NCI-H510A (cell line): ENCODE results near the gene TAP1.
A peak's percentile ranks its signal among the peaks of the same experiment; 100 is the strongest.
"Not testable (repeated sequence)": the region's sequence is repeated elsewhere in the genome, so short reads cannot be mapped to it uniquely, and the experiment has no call there.

Source experiments
- DNase-seq: peaks from one replicate; lab custom pipeline; 2025; lab: John Stamatoyannopoulos, UW

Gene TAP1, protein sequence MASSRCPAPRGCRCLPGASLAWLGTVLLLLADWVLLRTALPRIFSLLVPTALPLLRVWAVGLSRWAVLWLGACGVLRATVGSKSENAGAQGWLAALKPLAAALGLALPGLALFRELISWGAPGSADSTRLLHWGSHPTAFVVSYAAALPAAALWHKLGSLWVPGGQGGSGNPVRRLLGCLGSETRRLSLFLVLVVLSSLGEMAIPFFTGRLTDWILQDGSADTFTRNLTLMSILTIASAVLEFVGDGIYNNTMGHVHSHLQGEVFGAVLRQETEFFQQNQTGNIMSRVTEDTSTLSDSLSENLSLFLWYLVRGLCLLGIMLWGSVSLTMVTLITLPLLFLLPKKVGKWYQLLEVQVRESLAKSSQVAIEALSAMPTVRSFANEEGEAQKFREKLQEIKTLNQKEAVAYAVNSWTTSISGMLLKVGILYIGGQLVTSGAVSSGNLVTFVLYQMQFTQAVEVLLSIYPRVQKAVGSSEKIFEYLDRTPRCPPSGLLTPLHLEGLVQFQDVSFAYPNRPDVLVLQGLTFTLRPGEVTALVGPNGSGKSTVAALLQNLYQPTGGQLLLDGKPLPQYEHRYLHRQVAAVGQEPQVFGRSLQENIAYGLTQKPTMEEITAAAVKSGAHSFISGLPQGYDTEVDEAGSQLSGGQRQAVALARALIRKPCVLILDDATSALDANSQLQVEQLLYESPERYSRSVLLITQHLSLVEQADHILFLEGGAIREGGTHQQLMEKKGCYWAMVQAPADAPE

DNA sequence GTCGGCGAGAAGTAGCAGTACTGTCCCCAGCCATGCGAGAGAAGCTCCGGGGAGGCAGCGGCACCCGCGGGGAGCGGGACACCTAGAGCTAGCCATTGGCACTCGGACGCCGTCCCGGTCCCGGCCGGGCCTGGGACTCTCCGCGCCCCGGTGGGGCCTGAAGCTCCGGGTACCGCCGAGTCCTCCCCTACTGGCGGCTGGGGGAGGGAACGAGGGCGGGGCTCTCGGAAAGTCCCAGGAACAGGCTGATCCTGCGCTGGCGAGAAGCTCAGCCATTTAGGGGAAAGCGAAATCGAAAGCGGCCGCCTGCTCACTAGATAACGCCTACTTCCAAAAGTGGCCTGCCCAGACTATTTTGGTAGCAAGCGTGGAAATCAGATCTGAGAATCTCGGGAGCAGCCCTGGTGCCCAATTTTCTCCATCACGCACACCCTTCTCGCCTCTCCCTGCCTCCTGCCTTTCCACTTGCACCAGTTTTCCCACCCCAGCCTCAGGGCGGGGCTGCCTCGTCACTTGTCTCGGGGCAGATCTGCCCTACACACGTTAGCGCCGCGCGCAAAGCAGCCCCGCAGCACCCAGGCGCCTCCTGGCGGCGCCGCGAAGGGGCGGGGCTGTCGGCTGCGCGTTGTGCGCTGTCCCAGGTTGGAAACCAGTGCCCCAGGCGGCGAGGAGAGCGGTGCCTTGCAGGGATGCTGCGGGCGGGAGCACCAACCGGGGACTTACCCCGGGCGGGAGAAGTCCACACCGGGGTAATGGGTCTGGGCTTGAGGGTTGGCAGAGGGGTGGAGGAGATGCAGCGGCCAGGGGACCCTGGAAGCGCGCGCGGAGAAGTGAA is at the start of gene TAP1, which contains the start of gene PSMB9:
TSS of gene TAP1 (minus strand) at position 164 of the 835 bp plus-strand sequence. CDS start at position 96, 68 bp downstream.
TSS of gene PSMB9 (plus strand) at position 652 of the 835 bp plus-strand sequence. CDS start at position 690, 38 bp downstream.
- DNase-seq = peak; percentile 82

DNA sequence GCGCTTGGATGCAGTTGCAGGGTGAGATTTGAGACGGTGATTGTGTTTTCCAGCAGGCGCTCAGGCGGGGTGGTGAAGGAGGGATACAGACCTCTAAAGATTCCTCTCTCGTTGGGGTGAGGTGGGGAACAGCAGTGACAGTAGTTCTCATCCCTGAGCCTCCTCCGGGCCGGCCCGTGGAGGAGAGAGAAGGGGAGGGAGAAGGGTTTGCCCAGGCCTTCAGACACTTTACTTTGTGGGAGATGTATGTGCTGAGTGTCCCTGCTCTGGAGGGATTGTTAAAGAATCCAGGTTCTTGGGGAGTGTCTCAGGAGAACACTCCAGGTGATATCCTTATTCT is 41.5 kb upstream of the TAP1 start:
- no peak for DNase-seq

DNA sequence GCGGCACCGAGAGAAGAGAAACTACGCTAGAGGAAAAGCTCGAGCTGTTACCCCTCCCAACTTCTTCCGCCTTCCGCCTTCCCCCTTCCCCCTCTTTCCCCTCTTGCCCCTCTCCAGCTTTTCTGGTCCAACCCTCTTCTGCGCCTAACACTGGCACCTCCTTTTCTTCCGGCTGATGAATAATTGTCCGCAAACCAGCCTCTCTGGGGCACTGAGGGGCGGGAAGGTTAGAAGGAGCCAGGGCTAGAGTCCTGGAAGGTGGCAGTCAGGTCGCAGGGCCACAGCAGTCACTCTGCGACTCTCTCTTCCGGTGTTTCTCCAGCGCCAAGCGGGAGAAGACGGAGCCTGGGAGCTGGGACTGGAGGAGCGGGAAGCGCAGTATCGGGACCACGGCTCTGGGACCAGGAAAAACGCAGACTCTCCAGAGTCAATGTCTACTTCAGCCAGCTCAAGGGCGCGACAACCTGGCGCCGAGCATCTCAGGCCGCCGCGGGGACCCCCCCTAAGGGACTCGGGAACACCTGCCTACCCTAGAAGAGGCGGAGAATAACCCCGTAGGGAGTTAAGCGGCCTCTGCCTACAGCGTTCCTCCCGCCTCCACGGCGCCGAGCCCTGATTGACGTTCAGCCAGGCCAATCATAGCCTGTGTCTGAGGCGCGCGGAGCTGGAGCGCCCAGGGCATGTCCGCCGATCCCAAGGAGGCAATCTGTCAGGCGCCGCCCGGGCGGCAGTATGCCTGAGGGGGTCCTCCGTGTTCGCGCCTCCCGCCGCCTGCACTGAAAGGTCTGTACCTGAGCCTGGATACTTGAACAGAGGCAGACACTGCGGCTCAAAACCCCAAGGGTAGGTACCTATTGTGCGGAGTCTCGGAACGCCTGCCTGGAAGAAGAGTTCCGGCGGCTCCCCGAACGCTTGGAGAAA is 40.8 kb upstream of the TAP1 start:
- peak; percentile 89 for DNase-seq

DNA sequence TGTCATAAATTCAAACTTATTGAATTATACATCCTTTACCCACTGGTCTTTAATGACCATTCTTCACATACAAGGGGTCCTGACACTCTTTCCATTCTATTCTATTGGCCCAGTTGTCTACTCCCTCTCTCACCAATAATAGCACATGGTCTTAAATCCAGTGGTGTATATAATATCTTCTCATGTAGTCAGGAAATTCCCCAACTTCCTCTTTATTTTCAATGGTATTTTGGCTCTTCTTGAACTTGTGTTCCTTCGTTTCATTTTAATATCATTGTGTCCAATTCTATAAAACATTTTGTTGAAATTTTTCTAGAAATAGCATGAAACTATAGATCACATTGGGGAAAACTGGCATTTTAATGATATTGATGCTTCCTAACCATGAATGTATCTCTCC is 37.3 kb upstream of the TAP1 start:
- DNase-seq = no peak

DNA sequence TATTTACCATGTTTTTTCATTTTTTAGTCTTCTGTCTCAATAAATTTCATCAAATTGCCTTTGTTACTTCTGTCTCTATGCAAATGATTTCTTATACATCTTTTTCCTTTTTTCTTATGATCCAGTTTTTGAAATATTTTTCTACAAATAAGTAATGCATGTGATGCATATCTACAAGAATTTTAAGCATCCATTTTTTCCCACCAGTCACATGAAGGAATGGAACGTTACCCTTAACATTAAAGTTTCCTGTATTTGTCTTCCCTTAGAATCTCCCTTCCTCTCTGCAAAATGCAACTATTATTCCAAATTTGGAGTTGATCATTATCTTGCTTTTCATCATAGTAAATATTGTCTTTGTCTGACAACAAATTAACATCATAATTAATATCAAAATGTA is 36.0 kb upstream of the TAP1 start:
- no peak for DNase-seq

DNA sequence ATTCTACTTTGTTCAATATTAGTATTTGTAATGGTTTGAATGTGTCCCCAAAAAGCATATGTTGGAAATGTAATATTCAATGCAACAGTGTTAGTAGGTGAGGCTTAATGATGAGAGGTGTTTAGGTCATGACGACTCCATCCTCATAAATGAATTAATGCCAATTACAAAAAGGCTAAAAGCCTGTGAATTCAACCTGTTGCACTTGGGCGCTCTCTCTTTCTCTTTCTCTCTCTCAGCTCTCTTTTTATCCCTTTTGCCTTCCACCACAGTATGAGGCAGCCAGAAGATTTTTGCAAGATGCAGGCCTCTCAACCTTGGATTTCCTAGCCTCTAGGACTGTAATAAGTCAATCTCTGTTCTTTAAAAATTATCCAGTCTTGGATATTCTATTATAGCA is 35.1 kb upstream of the TAP1 start:
- no peak for DNase-seq

DNA sequence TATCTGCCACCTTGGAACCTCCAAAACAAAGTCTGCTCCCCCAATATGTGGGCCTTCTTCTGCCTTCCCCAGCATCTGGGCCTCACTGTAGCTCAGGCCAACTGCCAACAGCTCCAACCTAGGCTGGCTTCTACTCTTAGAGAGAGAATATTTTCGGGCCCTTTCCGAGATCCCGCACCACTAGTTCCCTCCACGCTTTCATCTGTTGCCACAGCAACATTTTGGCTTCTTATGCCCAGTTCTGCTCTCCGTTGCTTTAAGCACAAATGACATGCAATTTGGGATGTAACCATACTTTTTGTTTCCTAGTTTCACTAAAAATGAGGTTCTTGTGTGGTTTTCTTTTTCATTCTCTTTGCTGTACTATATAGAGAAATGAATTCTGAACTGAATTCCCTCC is 34.1 kb upstream of the TAP1 start:
- no peak for DNase-seq

DNA sequence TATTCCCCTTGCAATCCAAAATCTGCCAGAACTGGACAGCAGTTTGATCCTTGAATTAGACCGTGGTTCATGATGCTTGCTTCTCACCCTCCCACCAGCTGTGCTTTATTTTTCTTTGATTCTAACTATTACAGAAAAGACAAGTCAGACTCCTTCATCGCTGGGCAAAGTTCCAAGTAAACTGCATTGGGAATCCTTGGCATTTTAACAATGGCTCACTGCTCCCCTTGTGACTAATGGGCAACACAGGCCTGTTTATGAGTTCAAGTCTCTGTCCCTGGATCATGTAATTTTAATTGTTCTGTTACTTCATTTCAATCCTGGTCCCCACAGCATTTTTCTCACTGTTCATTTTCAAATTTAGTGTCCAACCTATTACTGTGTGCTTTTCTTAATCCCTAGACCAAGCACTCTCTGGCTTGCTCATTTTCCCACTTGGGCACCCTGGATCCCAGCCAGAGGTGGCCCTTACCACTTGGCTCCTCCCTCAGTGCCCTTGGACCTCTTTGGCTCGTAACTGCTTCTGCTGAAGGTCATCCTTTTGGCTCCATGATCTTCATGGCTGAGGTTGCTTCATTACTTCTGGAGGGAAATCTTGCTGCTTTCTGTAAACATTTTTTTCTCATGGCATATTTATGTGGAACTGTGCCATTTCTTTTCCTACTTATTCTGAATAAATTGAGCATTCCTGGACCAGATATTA is 33.3 kb upstream of the TAP1 start:
- DNase-seq = no peak

DNA sequence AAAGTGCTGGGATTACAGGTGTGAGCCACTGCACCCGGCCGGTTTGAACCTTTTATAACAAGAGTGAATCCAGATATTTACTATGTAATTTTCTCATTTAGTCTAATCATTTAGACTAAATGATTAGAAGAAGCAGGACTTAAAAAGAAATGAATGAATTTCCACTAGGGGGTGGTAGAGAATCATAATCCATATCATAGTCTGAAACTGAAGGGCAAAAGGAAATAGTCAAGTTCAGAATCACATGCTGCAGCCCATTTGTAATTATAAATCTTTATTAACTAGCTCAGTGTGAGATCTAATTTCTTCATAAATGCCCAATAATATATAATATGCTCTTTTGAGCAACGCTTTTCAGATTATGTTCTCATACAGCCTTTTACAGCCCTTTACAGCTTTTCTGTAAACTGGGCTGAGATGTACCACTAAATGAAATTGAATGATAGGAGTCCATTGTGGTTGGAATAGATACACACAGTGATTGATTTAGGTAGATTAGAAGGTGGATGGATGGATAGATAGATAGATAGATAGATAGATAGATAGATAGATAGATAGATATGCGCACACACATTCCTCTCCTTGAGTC is 32.3 kb upstream of the TAP1 start:
- DNase-seq = peak; percentile 33

DNA sequence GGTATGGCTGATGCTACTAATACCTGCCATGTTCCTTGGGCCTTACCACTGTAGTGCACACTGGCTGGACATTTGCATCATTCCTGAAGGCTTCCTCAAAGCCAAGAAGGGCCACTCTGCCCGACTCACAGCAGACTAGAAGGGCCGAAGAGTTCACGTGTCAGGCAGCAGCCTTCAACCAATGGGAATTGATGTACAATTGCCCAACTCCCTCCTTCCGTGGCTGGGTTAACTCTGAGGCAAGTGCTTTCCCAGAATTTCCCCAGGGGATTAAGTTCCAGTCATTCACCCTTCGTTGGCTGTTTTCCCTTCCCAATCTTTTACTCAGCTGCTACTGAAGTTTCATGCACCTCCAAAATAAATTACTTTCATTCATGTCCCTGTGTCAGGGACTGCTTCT is 30.3 kb upstream of the TAP1 start:
- DNase-seq = no peak

DNA sequence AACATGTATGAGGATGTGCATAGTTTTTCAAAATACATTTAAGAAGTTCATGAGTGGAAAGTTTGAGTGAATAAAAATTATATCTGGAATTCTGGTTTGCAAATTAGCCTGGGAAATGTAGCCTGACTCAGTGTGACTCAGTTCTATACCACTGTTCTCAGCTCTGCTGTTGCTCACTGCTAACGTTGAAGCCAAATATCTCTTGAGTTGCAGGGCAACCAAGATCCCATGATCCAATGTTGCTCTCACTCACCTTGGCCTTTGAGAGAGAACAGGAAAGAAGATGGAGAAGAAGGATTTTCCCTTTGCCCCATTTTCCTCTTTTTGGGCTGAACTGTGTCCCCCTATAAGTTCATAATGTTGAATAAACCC is 29.4 kb upstream of the TAP1 start:
- no peak for DNase-seq

DNA sequence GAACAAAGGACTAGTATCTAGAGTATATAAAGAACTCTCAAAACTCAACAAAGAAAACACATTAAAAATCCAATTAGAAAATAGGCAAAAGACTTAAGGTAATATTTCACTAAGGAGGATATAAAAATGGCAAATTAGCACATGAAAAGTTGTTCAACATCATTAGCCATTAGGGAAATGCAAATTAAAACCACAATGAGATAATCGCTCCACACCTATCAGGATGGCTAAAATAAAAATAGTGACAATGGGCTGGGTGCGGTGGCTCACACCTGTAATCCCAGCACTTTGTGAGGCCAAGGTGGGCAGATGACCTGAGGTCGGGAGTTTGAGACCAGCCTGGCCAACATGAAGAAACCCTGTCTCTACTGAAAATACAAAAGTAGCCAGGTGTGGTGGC is 27.5 kb upstream of the TAP1 start:
- not testable (repeated sequence) for DNase-seq

DNA sequence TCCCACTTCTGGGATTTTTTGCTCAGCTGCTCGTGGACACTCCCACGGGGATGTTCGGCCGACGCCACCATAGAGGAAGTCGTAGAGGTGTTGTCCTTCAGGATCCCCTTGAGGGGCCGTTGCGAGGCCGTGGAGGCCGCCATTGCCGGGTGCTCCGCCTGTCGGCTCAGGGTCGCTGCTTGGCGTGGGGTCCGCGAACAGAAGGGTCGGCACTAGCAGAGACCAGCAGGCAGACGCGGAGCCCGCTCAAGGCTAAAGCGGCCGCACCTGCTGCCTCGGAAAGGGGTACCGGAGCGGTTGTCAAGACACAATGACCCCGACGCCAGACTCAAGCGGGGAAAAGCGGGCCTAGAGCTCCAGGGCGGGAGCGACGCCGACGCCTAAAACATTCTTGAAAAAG is 26.2 kb upstream of the TAP1 start:
- DNase-seq = no peak

DNA sequence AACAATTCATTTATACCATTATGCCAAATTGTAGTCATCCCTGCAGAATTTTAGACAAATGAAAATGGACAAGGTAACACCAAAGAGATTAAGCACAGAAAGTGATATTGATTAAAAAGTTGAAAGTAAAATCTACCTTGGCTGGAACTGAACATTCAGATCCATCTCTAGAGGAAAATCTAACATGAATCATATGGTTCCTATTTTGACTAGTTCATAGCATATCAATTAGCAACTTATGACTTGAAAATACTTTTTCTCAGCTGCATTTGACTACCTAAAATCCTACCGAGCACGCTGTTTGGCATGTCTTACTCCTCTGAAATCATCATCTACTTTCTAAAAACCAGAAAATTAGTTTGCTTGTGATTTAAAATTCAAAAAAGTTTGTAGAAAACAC is 23.1 kb upstream of the TAP1 start:
- DNase-seq = no peak

DNA sequence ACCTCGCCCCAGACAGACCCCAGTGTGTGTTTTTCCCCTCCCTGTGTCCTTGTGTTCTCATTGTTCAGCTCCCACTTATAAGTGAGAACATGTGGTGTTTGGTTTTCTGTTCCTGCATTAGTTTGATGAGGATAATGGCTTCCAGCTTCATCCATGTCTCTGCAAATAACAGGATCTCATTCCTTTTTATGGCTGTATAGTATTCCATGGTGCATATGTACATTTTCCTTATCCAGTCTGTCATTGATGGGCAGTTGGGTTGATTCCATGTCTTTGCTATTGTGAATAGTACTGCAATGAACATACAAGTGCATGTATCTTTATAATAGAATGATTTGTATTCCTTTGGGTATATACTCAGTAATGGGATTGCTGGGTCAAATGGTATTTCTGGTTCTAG is 20.4 kb upstream of the TAP1 start:
- DNase-seq = not testable (repeated sequence)

DNA sequence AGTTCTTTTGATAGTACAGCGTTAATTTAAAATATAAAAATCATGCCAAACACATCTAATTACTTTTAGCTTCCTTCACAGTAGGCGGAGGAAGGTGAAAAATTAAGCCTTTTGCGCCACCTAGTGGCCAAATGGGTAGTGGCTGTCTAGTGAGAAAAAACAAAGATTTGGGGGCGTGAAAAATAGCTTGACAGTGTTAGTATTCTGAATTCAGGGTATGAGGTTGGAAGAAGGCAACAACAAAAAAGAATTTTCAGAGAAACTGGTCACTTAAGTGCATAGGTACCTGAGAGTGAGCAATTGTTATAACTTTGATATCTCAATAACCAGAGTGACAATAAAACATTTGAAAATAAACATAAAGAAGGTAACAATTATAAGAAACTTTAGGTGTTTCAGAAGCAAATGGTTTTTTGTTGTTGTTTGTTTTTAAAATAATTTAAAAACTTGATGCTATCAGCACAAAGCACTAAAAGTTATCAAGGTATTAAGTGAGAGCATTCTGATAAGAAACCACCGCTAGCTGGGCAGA is 14.8 kb upstream of the TAP1 start:
- DNase-seq = no peak

DNA sequence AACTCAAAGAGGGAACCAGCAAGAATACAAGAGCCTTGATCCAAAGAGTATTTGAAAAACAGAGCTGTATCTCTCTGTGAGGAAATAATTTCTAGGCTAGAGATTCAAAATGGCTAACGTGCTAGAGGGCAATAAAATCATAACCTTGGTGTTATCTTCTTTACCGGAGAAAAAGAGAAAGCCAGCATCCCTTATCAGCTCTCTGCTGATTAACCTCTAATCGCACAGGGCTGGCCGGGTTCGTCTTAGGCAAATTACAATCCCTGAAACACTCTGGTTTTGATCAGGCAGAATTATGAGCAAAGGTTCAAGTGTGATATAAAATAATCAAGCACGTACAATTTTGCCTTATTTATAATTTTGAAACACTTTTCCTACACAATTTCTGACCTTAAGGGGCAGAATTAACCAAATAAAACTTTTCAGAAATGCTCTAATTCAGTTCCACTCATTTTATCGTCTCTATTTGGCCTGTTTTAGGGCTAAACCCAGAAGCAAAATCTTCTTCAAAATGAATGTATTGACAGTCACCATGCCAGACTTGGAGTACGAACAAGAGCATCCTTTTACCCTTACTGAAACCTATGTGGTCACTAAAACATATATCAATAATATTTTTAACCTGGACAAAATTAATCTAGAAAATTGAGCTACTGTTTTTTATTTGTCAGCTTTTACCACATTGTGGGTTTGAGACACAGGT is 14.2 kb upstream of the TAP1 start:
- DNase-seq = no peak

DNA sequence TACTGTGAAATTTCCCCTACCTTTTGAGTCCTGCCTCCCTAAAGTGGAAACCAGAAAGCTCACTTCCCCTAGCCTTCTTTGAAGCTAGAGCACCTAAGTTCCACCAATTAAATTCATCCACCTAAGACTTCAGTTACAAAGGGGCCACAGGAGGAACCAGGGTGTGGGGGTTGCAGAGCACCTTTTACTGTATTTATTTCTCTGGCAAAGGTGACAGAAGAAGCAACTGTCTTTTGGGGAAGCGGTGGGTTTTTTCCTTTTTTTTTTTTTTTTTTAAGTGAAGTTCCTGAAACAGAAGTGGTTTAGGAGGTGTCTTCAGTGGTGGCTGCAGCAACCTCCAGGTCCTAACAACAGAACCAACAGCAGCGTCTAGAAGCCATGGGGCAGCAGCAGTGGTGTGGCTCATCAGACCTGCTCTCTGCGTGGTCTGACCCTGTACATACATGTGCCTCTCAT is 13.5 kb upstream of the TAP1 start:
- DNase-seq = no peak

DNA sequence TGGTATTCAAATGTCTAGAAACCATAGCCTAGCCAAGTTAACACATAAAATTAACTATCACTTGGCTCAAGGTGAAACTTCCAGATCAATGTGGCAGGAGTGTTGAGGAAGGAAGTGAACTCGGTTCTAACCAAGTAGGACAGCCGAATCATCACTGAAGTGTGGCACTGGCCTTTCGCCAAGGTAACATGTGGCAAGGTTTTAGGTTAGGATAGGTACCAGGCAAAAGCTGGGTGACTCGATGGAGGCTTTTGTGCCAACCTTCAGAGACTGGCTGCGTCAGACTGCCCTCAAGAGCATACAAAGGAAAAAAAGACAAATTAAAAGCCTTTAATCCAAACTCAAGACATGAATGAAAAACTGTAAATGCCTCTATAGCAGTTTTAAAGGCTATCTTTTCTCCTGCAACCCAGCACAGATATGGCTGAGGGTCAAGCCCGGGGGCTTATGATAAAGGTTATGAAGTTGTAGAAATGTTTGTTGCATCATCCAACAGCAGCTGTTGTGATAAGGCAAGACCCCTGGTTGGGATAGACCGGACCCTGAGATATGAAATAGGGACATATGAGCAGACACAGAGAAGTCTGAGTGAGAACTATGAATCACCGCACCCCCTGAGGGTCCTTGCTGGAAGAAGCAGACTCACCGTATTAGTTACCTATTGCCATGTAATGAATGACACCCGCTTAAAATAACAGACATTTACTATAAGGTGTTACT is 12.4 kb upstream of the TAP1 start:
- DNase-seq = no peak
